ENCODE measurements around the gene DTYMK.
A peak's percentile ranks its signal among the peaks of the same experiment; 100 is the strongest.

DNA sequence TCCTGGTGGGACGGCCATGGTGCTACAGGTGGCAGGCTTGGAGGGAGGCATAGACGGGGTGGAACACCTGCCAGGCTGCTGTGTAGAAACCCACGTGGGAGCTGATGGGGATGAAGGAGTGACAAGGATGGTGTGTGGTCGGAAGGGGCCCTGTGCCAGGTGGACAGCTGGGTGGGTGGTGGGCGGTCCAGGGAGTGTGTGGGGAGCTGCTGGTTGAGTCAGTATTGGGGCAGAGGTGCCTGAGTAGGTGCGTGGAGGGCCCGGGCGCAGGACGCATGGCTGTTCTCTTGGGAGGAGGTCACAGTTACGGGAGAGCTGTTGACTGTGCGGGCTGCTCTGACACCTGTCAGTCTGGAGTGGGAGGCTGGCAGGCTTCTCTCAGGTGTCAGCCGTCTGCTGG is 35.2 kb upstream of the DTYMK start:
- TF ChIP-seq POLR2AphosphoS5 (IDR thresholded peaks at IDR 0.05; ENCODE audit: low read depth, low read length) (peak; percentile 62; the same call in 1 of the 2 replicates), POLR2A (IDR thresholded peaks at IDR 0.05; ENCODE audit: low read depth, low read length) (peak; percentile 12; the same call in 1 of the 2 replicates), SPI1 (IDR thresholded peaks at IDR 0.05; ENCODE audit: low read depth, low read length) (no peak), TAF1 (IDR thresholded peaks at IDR 0.05; ENCODE audit: low read depth, low read length) (no peak)
